Stimulated activated CD4-positive, alpha-beta T cell treated with anti-CD3 and anti-CD28 coated beads, Interleukin-1b, Interleukin-23, amount 100 ng/mL, for 4 hours (primary cell): Measurements from ENCODE around the gene CADM2.
"Not testable (repeated sequence)": the region's sequence is repeated elsewhere in the genome, so short reads cannot be mapped to it uniquely, and the experiment has no call there.

ENCODE experiments used
- DNase-seq, 2 donors: peaks; one replicate each; pipeline ENCODE4 v3.0.0-alpha.2; 2020; ENCODE audit warnings: low read depth in 2 of 2

The CADM2 gene

GRCh38 chr3:85672761-85673160 lies 714.0 kb downstream of the CADM2 start:
- no peak for DNase-seq

- DNase-seq = no peak
Observed at GRCh38 chr3:85678713-85679112, 719.9 kb downstream of the CADM2 start.

GRCh38 chr3:85681906-85682305 lies 723.1 kb downstream of the CADM2 start:
- no peak for DNase-seq

GRCh38 chr3:85691196-85691595 lies 732.4 kb downstream of the CADM2 start:
- DNase-seq = no peak

GRCh38 chr3:85697156-85697555 lies 738.4 kb downstream of the CADM2 start:
- no peak for DNase-seq

GRCh38 chr3:85706130-85706529 lies 747.3 kb downstream of the CADM2 start:
- DNase-seq = no peak

- DNase-seq = not testable (repeated sequence)
Observed at GRCh38 chr3:85708325-85708724, 749.5 kb downstream of the CADM2 start.

GRCh38 chr3:85709346-85709892 lies 750.6 kb downstream of the CADM2 start:
- no peak for DNase-seq

GRCh38 chr3:85710490-85710889 lies 751.7 kb downstream of the CADM2 start:
- DNase-seq = no peak

GRCh38 chr3:85721409-85722145 lies 762.8 kb downstream of the CADM2 start:
- no peak for DNase-seq

GRCh38 chr3:85725809-85726208 lies 767.0 kb downstream of the CADM2 start:
- DNase-seq = no peak

- DNase-seq = no peak
Observed at GRCh38 chr3:85726241-85726640, 767.5 kb downstream of the CADM2 start.

- no peak for DNase-seq
Observed at GRCh38 chr3:85737846-85738245, 779.1 kb downstream of the CADM2 start.

- DNase-seq = no peak
Observed at GRCh38 chr3:85740561-85740960, 781.8 kb downstream of the CADM2 start.

- DNase-seq = no peak
Observed at GRCh38 chr3:85758442-85758841, 799.7 kb downstream of the CADM2 start.

GRCh38 chr3:85760342-85760741 lies 801.6 kb downstream of the CADM2 start:
- no peak for DNase-seq

GRCh38 chr3:85780806-85781205 lies 822.0 kb downstream of the CADM2 start:
- DNase-seq = no peak

GRCh38 chr3:85781806-85782205 lies 823.0 kb downstream of the CADM2 start:
- DNase-seq = no peak

GRCh38 chr3:85783291-85783690 lies 824.5 kb downstream of the CADM2 start:
- no peak for DNase-seq

GRCh38 chr3:85785766-85786165 lies 827.0 kb downstream of the CADM2 start:
- no peak for DNase-seq

- no peak for DNase-seq
Observed at GRCh38 chr3:85790445-85791030, 831.7 kb downstream of the CADM2 start.

- no peak for DNase-seq
Observed at GRCh38 chr3:85796140-85796539, 837.4 kb downstream of the CADM2 start.

- DNase-seq = no peak
Observed at GRCh38 chr3:85800676-85801075, 841.9 kb downstream of the CADM2 start.
